Tibial nerve (tissue), 4 donors: Measurements from ENCODE around the gene CLDN12. TPM values are rescaled to one million over a fixed set of nuclear protein-coding genes. Genes with fewer than 3 reads are reported as not detected.

Source experiments
- DNase-seq, 2 donors: peaks; one replicate each; pipeline ENCODE4 v3.0.0-alpha.2; 2019; ENCODE audit warnings: low spot score in 2 of 2
- H3K27ac ChIP-seq, 4 donors: fragments of 200-600 bp; sonication (generic) in 3 of 4; one replicate each; pipeline ENCODE4 v1.5.1; 2017 to 2019; ENCODE audit warnings: mild to moderate bottlenecking in 1 of 4
- H3K27me3 ChIP-seq, 2 donors: fragments of 200-600 bp; sonication (generic) in 1 of 2; one replicate each; pipeline versions ENCODE4 v1.5.1 to v1.6.0; 2017 to 2019
- H3K36me3 ChIP-seq, 3 donors: fragments of 200-600 bp; sonication (generic); one replicate each; pipeline ENCODE4 v1.5.1; 2018 to 2019
- H3K4me1 ChIP-seq, 4 donors: fragments of 200-600 bp; sonication (generic) in 3 of 4; one replicate each; pipeline ENCODE4 v1.5.1; 2017 to 2019
- H3K4me3 ChIP-seq, 4 donors: fragments of 200-600 bp; sonication (generic) in 3 of 4; one replicate each; pipeline ENCODE4 v1.5.1; 2017 to 2019; ENCODE audit warnings: mild to moderate bottlenecking in 1 of 4, moderate library complexity in 1 of 4
- H3K9me3 ChIP-seq, 4 donors: fragments of 200-600 bp; sonication (generic) in 3 of 4; one replicate each; pipeline ENCODE4 v1.5.1; 2017 to 2019
- CTCF ChIP-seq, 5 experiments: fragments of 200-600 bp in 3 of 5; fragments of 450-650 bp in 2 of 5; sonication (generic) in 3 of 5; IDR thresholded peaks; one replicate each; pipeline ENCODE4 v1.5.1; 2016 to 2019; ENCODE audit warnings: antibody characterized with exemption in 5 of 5, mild to moderate bottlenecking in 3 of 5, moderate library complexity in 2 of 5
- EP300 ChIP-seq, 2 donors: sonication (generic); formaldehyde crosslinking; IDR thresholded peaks; one replicate each; pipeline ENCODE4 v1.6.1; 2017; ENCODE audit warnings: antibody characterized with exemption in 2 of 2, mild to moderate bottlenecking in 1 of 2
- POLR2A ChIP-seq, 2 donors: fragments of 450-650 bp; IDR thresholded peaks; one replicate each; pipeline ENCODE4 v1.6.1; 2017; ENCODE audit warnings: antibody characterized with exemption in 2 of 2, mild to moderate bottlenecking in 2 of 2, moderate library complexity in 2 of 2
- WGBS, 2 donors: methylation state at CpG; one replicate each; pipeline ENCODE4 v1.1.5; 2018; 5-methylcytosine and 5-hydroxymethylcytosine counted together
- total RNA-seq, 4 donors: library from RNA; depleted of rRNA; stranded (reverse); fragments of >200 nt; gene quantifications; one replicate each; pipeline ENCODE4 v1.1.0, GENCODE V29; 2016

Gene CLDN12
- total RNA-seq, 4 donors from 2014 or later, result 14.1 to 24.3 (median 15.9) TPM

GRCh38 chr7:90402785-90403173, 482 bp upstream of the CLDN12 start:
- H3K9me3 ChIP-seq, result peaks cover 0 to 18% (median 0%) of the 10 kb centered on the region in 4 donors
- H3K4me3 ChIP-seq, result peak overlapping the region; percentile 53 to 84 (median 74)
- peak overlapping the region; percentile 85 to 96 (median 88) for H3K27ac ChIP-seq
- no peak for DNase-seq
- H3K4me1 ChIP-seq, result peaks cover 0 to 36% (median 2%) of the 10 kb centered on the region in 4 donors
- TF ChIP-seq CTCF (IDR thresholded peaks at IDR 0.05) (no peak), POLR2A (IDR thresholded peaks at IDR 0.05) (no peak), EP300 (IDR thresholded peaks at IDR 0.05) (no peak)
- peaks cover 0 to 7% (median 0%) of the 10 kb centered on the region in 3 donors for H3K36me3 ChIP-seq
- H3K27me3 ChIP-seq, result no peaks in the 10 kb centered on the region
- WGBS, 2 donors, result 28 to 29% methylated on average over 1 of the region's 1 CpG

- Histone ChIP-seq H3K9me3 (peaks cover 0 to 3% (median 0%) of the 10 kb centered on the region in 4 donors), H3K27me3 (no peaks in the 10 kb centered on the region), H3K4me1 (peaks cover 0 to 40% (median 2%) of the 10 kb centered on the region in 4 donors), H3K27ac (peak overlapping the region in 2 of 4 donors; percentile 88 to 96), H3K4me3 (no peak overlapping the region), H3K36me3 (peaks cover 0 to 17% (median 0%) of the 10 kb centered on the region in 3 donors)
- 86 to 90% methylated on average over 4 of the region's 4 CpGs for WGBS, 2 donors
- no peak for DNase-seq
- TF ChIP-seq POLR2A (IDR thresholded peaks at IDR 0.05) (no peak), EP300 (IDR thresholded peaks at IDR 0.05) (no peak), CTCF (IDR thresholded peaks at IDR 0.05) (no peak)
Observed at GRCh38 chr7:90404777-90405176, 1.5 kb downstream of the CLDN12 start.

- TF ChIP-seq POLR2A (IDR thresholded peaks at IDR 0.05) (no peak), EP300 (IDR thresholded peaks at IDR 0.05) (no peak), CTCF (IDR thresholded peaks at IDR 0.05) (no peak)
- Histone ChIP-seq H3K4me3 (no peak overlapping the region), H3K4me1 (peaks cover 0 to 52% (median 4%) of the 10 kb centered on the region in 4 donors), H3K27me3 (no peaks in the 10 kb centered on the region), H3K36me3 (peaks cover 0 to 31% (median 0%) of the 10 kb centered on the region in 3 donors), H3K9me3 (no peaks in the 10 kb centered on the region), H3K27ac (peak overlapping the region in 3 of 4 donors; percentile 21 to 84 (median 62))
- DNase-seq, result no peak
- 39 to 48% methylated on average over 1 of the region's 1 CpG for WGBS, 2 donors
Observed at GRCh38 chr7:90407484-90407821, 4.2 kb downstream of the CLDN12 start.

- Histone ChIP-seq H3K27ac (peak overlapping the region in 2 of 4 donors; percentile 62 to 71), H3K36me3 (peaks cover 0 to 38% (median 0%) of the 10 kb centered on the region in 3 donors), H3K27me3 (no peaks in the 10 kb centered on the region), H3K4me3 (no peak overlapping the region), H3K4me1 (peaks cover 0 to 52% (median 4%) of the 10 kb centered on the region in 4 donors), H3K9me3 (no peaks in the 10 kb centered on the region)
- no peak for DNase-seq
- WGBS, 2 donors, result 67 to 77% methylated on average over 1 of the region's 1 CpG
- no peak for TF ChIP-seq POLR2A (IDR thresholded peaks at IDR 0.05)
- TF ChIP-seq EP300 (IDR thresholded peaks at IDR 0.05), result no peak
- no peak for TF ChIP-seq CTCF (IDR thresholded peaks at IDR 0.05)
Observed at GRCh38 chr7:90408142-90408541, 4.9 kb downstream of the CLDN12 start.

GRCh38 chr7:90409667-90410066, 6.4 kb downstream of the CLDN12 start:
- Histone ChIP-seq H3K27ac (no peak overlapping the region), H3K36me3 (peaks cover 0 to 41% (median 0%) of the 10 kb centered on the region in 3 donors), H3K9me3 (no peaks in the 10 kb centered on the region), H3K27me3 (no peaks in the 10 kb centered on the region), H3K4me3 (no peak overlapping the region), H3K4me1 (peaks cover 0 to 44% (median 4%) of the 10 kb centered on the region in 4 donors)
- DNase-seq, result no peak
- TF ChIP-seq POLR2A (IDR thresholded peaks at IDR 0.05), result no peak
- no peak for TF ChIP-seq CTCF (IDR thresholded peaks at IDR 0.05)
- no peak for TF ChIP-seq EP300 (IDR thresholded peaks at IDR 0.05)
- 70 to 82% methylated on average over 3 of the region's 3 CpGs for WGBS, 2 donors
